NCI-H1436 (cell line): ENCODE measurements around the gene EPB41L4B.
"Not testable (repeated sequence)": the region's sequence is repeated elsewhere in the genome, so short reads cannot be mapped to it uniquely, and the experiment has no call there.

Source experiments
- DNase-seq: peaks from one replicate; lab custom pipeline; 2025; lab: John Stamatoyannopoulos, UW

Gene EPB41L4B

GRCh38 chr9:109244179-109245132 is 76.4 kb downstream of the EPB41L4B start:
- DNase-seq: peak; percentile 72

DNA sequence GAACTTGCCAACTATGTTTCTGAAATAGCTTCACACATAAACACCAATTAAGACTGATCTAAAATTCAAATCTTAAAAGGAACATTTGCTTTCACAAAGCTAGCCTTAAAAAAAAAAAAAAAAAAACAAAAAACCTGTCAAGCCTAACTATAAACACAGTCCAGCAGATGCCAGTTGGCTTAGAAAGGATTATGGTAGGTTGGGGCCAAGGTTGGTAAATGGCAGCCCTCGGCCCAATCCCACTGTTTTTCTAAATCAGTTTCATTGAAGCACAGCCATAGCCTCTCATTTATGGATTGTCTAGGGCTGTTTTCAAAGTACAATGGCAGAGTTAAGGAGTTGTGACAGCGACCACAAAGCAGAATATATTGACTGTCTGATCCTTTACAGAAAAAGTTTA is 78.1 kb downstream of the EPB41L4B start:
- DNase-seq: no peak

- no peak for DNase-seq
Measured at GRCh38 chr9:109242014-109242413, 78.8 kb downstream of the EPB41L4B start.

- DNase-seq: no peak
Measured at GRCh38 chr9:109241207-109241606, 79.7 kb downstream of the EPB41L4B start.

GRCh38 chr9:109239240-109239639 is 81.6 kb downstream of the EPB41L4B start:
- no peak for DNase-seq

GRCh38 chr9:109238655-109239054 is 82.2 kb downstream of the EPB41L4B start:
- no peak for DNase-seq

- DNase-seq: no peak
Measured at GRCh38 chr9:109238125-109238524, 82.7 kb downstream of the EPB41L4B start.

GRCh38 chr9:109232449-109233237 is 88.2 kb downstream of the EPB41L4B start:
- DNase-seq: no peak

- DNase-seq: no peak
Measured at GRCh38 chr9:109231593-109231992, 89.3 kb downstream of the EPB41L4B start.

DNA sequence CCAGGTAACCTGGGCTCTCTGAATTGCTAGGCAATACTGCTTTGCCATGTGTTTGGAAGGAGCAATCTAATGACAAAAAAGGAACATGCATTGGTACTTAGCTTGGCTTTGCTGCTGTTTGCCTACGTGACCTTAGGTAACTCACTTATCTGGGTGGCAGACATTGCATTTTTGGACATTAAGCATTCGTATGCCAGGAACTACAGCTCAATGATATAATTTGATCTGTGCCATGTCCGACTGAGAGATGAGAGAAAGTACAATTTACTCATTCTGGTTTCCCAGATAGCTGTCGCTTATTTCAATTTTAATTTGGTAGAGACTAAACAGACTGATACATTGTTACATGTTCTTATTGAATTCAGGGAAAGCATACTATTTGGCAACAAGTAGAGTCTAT is 90.6 kb downstream of the EPB41L4B start:
- no peak for DNase-seq

GRCh38 chr9:109229682-109230081 is 91.2 kb downstream of the EPB41L4B start:
- no peak for DNase-seq

DNA sequence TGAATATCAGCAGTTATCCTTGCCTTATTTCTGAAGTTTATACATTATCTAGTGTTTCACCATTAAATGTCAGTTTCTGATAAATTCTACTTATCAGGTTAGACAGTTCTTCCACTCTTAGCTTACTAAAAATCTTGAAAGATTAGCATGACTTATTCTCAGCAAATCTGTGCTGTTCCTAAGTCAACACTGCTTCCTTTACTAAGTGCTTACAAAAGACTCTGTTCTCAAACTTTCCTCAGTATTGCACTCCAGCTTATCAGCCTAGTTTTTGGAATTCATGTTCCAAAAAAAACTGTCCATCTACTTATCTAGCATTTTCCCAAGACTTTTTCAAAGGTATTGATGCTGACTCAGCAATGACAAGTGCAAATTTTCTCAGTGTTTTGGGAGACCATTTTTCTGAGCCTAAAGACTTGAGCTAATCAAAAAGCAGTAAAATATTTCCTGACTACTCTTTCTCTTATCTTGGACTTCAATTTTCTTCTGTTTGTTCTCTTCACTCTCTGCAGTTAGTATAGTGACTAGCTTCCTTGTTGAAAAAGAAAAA is 92.7 kb downstream of the EPB41L4B start:
- no peak for DNase-seq

DNA sequence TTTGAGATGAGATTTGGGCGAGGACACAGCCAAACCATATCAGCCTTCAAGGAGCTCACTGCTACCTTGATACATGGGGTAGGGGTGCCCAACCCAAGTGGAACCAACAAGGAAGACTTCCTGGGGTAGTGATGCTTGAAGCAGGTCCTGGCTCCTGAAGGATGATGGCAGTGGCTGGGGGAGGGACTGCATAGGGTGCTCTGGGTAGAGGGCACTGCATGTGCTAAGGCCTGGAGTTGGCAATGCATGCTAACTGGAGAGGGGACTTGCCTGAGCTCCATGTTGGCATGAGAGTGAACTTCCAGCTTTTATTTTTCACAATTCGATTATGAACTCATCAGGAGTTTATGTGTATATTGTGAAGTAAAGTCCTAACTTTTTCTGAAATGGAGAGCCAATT is 95.2 kb downstream of the EPB41L4B start:
- no peak for DNase-seq

- no peak for DNase-seq
Measured at GRCh38 chr9:109224751-109225150, 96.1 kb downstream of the EPB41L4B start.

DNA sequence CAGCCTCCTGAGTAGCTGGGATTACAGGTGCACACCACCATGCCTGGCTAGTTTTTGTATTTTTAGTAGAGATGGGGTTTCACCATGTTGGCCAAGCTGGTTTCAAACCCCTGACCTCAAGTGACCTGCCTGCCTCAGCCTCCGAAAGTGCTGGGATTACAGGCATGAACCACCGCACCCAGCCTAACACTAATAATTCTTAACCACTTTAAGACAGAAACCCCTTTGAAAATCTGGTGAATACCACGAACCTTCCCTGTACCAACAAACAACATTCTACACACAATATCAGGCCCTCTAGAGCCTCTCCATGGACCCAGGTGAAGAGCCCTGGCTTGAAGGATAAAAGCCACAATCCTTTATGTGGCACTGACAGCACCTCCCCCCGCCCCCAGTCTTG is 102.6 kb downstream of the EPB41L4B start:
- not testable (repeated sequence) for DNase-seq

GRCh38 chr9:109214414-109214813 is 106.4 kb downstream of the EPB41L4B start:
- no peak for DNase-seq

- DNase-seq: no peak
Measured at GRCh38 chr9:109213285-109214121, 107.4 kb downstream of the EPB41L4B start.

DNA sequence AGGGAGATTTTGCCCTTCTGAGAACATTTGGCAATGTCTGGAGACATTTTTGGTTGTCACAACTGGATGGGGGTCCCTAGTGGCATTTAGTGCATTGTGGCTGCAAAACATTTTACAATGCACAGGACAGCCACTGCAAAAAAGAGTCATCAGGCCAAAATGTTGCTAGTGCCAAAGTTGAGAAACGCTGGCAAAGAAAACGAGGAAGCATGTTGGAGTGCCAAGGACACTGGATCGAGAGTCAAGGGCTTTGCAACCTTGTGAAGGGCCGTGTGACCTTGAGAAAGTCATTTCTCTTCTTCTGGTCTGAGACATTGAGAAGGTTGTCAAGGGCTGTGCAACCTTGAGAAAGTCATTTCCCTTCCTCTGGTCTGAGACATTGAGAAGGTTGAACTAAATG is 108.1 kb downstream of the EPB41L4B start:
- DNase-seq: no peak

DNA sequence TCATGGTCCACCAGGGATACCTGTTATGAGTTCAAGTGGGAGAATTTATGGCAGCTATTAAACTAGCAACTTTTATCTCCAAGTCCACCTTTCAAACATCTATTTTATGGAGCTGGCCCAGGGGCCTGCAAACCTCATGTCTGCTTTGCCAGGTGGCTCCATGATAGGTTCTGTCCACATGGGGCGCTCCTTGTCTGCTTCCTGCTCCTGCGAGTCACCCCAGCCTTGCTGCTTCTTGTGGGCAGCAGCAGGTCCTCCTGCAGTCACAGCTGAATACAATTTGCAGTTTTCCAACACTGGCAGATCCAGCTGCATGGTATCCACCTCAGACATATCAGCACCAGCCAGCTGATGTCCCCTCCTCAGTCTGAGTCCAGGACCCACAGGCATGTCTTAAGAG is 114.2 kb downstream of the EPB41L4B start:
- no peak for DNase-seq

DNA sequence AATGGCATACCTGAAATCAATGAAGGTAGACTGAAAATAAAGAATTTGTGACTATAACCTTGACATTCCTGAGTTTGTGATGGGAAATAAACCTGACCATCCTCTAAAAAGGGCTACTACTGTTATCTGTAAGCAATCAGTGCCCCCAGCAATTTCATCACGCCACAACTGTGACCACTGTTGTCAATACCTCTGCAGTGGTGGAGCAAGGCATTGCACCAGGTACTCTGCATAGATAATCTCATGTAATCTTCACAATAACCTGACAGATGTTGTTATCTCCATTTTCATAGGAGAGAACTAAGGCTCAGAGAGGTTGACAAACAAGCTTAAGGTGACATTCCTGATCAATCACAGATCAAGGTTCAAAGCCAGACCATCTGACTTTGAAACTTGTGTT is 115.3 kb downstream of the EPB41L4B start:
- no peak for DNase-seq

GRCh38 chr9:109203761-109204360 is 117.0 kb downstream of the EPB41L4B start:
- DNase-seq: no peak
